GM19395 (cell line): ENCODE results near the gene LPAR3.

Experiments
- ATAC-seq: cut with Tn5 transposase; IDR thresholded peaks from one replicate; pipeline ENCODE4 v1.9.1; 2021; ENCODE audit warnings: mild to moderate bottlenecking, moderate library complexity; ENCODE audit not compliant: unreplicated experiment

The LPAR3 gene

GRCh38 chr1:84780000-84780716 lies 112.8 kb downstream of the LPAR3 start:
- no peak for ATAC-seq

- ATAC-seq, result no peak
Observed at GRCh38 chr1:84776639-84777038, 116.4 kb downstream of the LPAR3 start.

GRCh38 chr1:84775535-84775920 lies 117.5 kb downstream of the LPAR3 start:
- ATAC-seq, result no peak

GRCh38 chr1:84774669-84775534 lies 118.1 kb downstream of the LPAR3 start:
- no peak for ATAC-seq

GRCh38 chr1:84773933-84774497 lies 119.0 kb downstream of the LPAR3 start:
- no peak for ATAC-seq

- no peak for ATAC-seq
Observed at GRCh38 chr1:84773195-84773594, 119.8 kb downstream of the LPAR3 start.

GRCh38 chr1:84772428-84772943 lies 120.5 kb downstream of the LPAR3 start:
- peak; percentile 84 for ATAC-seq

- ATAC-seq, result peak; percentile 25
Observed at GRCh38 chr1:84771895-84772294, 121.1 kb downstream of the LPAR3 start.

GRCh38 chr1:84770481-84770880 lies 122.5 kb downstream of the LPAR3 start:
- no peak for ATAC-seq

- ATAC-seq, result no peak
Observed at GRCh38 chr1:84769636-84770035, 123.4 kb downstream of the LPAR3 start.

GRCh38 chr1:84768634-84769033 lies 124.4 kb downstream of the LPAR3 start:
- ATAC-seq, result no peak

GRCh38 chr1:84763912-84764680 lies 128.9 kb downstream of the LPAR3 start:
- ATAC-seq, result no peak

GRCh38 chr1:84762664-84763063 lies 130.3 kb downstream of the LPAR3 start:
- ATAC-seq, result no peak
